ENCODE results near the gene TREML1.
"Not testable (repeated sequence)": the region's sequence is repeated elsewhere in the genome, so short reads cannot be mapped to it uniquely, and the experiment has no call there.

The TREML1 gene, protein sequence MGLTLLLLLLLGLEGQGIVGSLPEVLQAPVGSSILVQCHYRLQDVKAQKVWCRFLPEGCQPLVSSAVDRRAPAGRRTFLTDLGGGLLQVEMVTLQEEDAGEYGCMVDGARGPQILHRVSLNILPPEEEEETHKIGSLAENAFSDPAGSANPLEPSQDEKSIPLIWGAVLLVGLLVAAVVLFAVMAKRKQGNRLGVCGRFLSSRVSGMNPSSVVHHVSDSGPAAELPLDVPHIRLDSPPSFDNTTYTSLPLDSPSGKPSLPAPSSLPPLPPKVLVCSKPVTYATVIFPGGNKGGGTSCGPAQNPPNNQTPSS
- total RNA-seq, result 0 reads per million in 2 donors

GRCh38 chr6:41153992-41154625 is at the start of gene TREML1:
Gene TREML1, minus strand, starts transcription at chr6:41154347. Its CDS starts 59 bp downstream, at chr6:41154288.
- DNase-seq, result no peak

GRCh38 chr6:41201764-41202173 is 47.6 kb upstream of the TREML1 start:
- DNase-seq, result no peak

- no peak for DNase-seq
Observed at GRCh38 chr6:41200901-41201763, 47.0 kb upstream of the TREML1 start, which contains the start of gene TREML2. Gene TREML2, minus strand, starts transcription at chr6:41201149. Its CDS starts 141 bp downstream, at chr6:41201008.

- DNase-seq, result peak in 3 of 5 experiments; percentile 21 to 84 (median 59)
Observed at GRCh38 chr6:41200296-41200900, 46.3 kb upstream of the TREML1 start.

GRCh38 chr6:41199552-41200246 is 45.6 kb upstream of the TREML1 start:
- peak in 2 of 5 experiments; percentile 3 to 57 for DNase-seq

GRCh38 chr6:41197234-41197633 is 43.1 kb upstream of the TREML1 start:
- no peak for DNase-seq

GRCh38 chr6:41194386-41194785 is 40.2 kb upstream of the TREML1 start:
- DNase-seq, result no peak

GRCh38 chr6:41193884-41194283 is 39.7 kb upstream of the TREML1 start:
- no peak for DNase-seq

GRCh38 chr6:41193171-41193734 is 39.1 kb upstream of the TREML1 start:
- no peak for DNase-seq

- DNase-seq, result peak in 3 of 5 experiments; percentile 9 to 34 (median 23)
Observed at GRCh38 chr6:41191569-41191968, 37.4 kb upstream of the TREML1 start.

DNA sequence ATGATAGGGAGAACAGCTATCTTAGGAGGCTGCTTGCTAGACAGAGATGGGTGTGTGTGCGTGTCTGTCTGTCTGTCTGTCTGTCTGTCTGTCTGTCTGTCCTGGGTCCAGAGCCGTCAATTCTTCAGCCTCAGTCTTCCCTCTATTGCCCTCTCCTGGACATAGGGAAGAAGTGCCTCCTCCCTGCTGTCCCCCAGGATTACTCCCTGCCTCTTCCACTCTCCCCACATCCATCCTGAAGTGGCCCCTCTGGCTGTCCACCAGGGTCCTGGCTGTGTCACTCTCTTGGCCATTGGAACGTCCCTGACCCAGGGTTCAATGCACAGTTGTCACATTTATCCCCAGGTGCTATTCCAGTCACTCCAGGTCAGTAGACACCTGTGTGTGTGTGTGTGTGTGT is 36.6 kb upstream of the TREML1 start:
- no peak for DNase-seq

DNA sequence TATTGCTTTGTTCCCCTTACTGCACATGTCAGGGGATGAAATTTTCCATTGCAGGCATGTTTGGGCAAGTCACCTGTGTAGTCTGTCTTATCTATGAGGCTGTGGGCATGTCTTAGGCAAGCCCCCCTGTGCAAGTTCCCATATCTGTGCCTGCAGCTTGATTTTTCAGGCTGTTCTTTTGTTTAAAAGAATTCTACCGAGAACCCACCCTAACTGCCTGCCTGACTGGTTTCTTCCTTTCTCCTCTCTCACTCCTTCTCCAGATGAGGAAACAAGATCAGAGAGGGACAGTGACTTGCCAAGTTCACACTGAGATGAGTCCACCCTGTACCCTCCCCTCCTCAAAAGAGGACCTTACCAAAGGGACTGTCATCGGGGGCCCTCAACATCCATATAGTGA is 35.8 kb upstream of the TREML1 start:
- no peak for DNase-seq

GRCh38 chr6:41189046-41189445 is 34.9 kb upstream of the TREML1 start:
- DNase-seq, result not testable (repeated sequence)

DNA sequence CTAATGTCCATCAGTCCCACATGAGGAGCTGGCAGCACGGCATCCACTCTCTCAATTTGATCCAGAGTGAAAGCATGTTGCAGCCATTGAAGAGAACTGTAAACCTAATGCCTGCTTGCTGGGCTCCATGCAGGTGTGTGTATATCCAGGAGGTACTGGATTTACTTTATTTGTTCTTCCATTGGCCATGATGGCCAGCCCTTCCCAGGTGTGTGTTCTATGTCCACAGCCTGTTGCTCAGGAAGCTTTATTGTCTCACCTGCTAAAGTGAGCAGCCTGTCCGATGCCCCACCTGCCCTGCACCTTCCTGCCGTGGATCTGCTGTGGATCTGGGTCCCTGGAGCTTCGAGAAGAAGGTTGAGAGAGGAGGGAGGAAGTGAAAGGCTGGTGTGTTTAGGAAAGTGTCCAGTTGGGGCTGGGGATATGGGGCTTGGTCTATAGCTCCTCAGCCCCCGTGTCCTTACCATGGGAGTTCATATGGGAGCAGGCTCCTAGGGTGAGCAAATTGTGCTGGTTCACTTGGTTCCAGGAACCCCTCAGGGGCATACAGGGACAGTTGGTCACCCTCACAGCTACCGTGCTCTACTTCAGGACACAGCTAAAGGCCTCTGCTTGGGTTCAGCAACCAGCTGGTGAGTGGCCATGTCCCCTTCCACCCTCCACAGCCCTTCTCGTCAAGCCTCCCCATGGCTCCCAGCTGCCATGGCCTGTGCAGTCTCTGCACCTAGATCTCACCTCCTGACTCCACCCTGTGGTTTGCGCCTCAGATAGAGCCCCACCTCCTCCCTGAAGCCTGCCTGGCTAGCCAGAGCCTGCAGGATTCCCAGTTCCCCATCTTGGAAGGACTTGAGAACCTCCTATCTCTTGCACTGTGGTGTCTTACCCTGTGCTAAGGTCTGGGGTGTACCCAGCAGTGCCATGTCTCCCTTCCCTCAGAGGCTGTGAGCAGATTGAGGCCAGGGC is 34.1 kb upstream of the TREML1 start:
- DNase-seq, result no peak

GRCh38 chr6:41186031-41186562 is 31.9 kb upstream of the TREML1 start:
- DNase-seq, result no peak

- DNase-seq, result no peak
Observed at GRCh38 chr6:41184761-41185160, 30.6 kb upstream of the TREML1 start.

- peak in 3 of 5 experiments; percentile 18 to 77 (median 22) for DNase-seq
Observed at GRCh38 chr6:41182069-41183034, 28.2 kb upstream of the TREML1 start.

- DNase-seq, result no peak
Observed at GRCh38 chr6:41181566-41181965, 27.4 kb upstream of the TREML1 start.

DNA sequence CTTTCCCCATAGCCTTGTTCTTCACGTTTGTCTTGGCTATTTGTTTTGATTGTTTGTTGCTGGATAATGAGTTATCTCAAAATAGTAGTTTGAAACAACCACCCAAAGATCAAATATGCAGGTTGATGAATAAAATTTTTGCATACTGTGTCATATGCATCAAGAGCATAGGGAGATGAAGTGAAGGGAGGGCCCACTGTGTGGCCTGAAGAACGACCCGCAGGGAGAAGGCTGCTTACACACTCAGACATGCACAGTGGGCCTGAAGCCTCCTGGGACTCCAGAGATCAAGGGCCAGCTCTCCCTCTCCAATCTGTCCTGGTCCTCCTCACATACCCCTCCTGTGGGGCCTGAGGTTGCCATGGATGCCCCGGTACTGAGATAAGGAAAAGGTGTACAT is 25.0 kb upstream of the TREML1 start:
- no peak for DNase-seq

All from T-helper 2 cell (primary cell).